Measurements from ENCODE around the gene RAB17.
"Not testable (repeated sequence)": the region's sequence is repeated elsewhere in the genome, so short reads cannot be mapped to it uniquely, and the experiment has no call there.

Gene RAB17

DNA sequence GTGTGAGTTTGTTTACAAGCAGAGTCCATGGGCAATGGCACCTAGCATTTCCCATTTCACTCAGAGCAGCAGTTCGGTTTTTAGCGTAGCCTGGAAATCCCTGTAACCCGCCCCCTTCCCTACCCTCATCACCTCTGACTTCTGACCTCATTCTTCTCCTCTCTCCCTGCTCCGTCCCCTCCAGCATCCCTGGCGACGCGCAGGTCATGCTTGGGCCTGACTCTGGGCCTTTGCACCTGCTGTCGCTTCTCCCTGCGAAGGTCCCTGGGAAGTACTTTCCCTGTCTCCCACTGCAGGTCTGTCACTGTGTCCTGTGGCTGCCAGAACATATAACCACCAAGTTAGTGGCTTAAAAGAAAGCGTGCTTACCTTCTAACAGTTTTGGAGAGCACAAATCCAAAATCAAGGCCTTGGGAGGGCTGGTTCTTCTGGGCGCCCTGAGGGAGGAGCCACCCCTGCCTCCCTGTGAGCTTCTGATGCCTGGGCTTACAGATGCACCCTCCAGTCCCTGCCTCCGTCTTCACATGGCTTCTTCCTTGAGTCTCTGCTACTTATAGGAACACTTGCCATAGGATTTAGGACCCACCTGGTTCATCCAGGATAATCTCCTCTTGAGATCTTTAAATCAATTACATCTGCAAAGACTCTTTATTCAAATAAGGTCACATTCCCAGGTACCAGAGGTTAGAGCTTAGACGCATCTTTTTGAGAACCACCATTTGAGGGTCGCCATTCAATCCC lies 8.1 kb upstream of the RAB17 start:
- no peak for FAIRE-seq

DNA sequence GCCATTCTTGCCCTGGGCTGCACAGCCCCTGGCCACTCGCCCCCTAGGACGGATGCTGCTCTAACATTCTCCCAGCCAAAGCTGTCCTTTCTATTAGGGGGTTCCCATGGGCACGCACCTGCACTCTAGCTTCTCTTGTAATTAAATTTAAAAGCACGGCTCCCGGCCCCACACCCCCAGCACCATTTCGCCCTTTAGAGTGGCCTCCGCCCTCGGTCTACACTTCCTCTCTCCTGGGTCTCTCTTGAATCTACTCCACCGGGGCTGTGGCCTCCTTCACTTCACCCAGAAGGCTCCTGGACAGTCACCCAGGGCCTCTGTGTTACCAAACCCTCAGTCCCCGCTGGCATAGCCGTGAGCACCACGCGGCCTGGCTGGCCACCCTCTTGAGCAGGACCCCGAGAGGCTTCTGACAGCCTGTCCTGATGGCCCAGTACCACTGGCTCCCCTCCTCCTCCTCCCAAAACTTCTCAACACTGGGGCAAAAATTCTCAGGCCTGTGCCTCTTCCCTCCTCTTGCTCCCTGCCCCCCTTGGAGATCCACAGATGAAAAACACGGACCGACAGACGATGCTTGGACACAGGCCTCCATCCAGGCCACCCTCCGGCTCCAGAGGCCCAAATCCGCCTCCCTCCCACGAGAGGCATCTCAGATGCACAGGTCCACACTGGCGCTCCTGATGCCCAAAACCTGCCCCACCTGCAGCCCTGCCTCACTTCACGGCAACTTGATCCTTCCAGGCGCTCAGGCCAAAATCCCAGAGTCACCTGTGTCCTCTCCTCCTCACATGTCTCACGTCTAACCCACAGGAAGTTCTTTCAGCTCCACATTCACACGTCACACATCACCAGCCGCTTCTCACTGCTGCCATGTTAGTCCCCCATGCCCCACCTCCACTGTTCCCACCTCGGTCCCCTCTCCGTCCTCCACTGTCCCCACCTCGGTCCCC lies 6.9 kb upstream of the RAB17 start:
- FAIRE-seq = no peak

DNA sequence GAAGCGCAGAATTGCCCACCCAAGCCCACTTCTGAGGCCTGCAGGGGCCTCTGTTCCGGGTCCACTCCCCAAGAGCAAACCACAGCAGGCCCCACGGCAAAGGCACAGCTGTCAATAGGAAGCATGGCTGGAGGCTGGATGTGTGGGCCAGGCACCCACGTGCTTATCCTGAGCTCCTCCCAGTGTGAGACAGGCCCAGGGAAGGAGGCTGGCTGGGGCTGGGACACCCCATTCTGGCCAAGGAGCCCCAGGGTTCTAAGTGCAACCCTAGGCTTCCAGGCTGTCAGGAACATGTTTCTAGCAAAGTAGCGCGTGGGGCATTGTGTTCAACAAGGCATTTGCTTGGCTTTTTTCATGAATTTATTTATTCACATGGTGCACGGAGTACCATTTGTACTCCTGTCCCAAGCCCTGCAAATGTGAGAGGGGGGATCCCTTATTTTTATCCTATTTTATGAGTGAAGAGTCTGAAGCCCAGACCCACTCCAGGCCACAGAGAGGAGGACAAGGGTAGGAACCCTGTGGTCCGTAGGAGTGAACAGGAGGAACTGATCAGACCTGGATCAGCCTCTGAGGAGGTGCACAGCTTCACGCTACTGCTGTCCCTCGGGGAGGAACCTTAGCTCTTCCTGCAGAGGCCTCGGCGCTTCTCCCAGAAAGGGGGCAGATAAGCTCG lies 6.1 kb upstream of the RAB17 start:
- FAIRE-seq = no peak

DNA sequence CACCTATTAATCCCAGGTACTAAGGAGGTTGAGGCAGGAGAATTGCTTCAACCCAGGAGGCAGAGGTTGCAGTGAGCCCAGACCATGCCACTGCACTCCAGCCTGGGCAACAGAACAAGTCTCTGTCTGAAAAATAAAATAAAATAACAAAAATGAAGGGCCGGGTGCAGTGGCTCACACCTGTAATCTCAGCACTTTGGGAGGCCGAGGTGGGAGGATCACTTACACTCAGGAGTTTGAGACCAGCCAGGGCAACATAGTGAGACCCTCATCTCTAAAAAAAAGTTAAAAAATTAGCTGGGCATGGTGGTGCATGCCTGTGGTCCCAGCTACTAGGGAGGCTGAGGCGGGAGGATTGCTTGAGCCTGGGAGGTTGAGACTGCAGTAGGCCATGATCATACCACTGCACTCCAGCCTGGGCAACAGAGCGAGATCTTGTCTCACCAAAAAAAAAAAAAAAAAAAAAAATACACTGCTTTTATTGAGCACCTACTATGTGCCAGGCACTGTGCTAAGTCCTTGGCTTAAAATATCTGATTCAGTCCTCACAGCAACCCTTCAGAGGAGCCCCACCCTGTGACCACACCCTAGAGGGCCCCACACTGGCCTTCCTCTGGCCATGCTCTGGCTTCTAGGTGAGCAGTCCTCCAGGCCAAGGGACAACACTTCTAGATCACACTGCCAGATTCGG lies 5.4 kb upstream of the RAB17 start:
- not testable (repeated sequence) for FAIRE-seq

DNA sequence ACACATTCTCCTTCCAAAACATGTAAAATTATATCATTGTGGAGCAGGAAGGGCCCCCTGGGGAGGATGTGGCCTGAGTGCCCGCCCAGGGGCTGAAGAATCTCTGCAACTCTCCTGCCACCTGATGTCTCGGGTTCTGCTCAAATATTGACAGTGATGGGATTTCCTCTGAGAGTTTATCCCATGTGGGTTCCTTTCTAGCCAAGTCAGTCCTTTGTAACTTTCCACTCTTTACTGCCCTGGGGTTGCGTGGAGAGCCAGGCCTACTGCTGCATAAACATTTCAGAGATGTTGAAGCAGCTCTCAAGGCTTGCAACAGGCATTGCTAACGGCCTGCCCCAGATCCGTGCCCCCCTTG lies 4.0 kb upstream of the RAB17 start:
- no peak for FAIRE-seq

DNA sequence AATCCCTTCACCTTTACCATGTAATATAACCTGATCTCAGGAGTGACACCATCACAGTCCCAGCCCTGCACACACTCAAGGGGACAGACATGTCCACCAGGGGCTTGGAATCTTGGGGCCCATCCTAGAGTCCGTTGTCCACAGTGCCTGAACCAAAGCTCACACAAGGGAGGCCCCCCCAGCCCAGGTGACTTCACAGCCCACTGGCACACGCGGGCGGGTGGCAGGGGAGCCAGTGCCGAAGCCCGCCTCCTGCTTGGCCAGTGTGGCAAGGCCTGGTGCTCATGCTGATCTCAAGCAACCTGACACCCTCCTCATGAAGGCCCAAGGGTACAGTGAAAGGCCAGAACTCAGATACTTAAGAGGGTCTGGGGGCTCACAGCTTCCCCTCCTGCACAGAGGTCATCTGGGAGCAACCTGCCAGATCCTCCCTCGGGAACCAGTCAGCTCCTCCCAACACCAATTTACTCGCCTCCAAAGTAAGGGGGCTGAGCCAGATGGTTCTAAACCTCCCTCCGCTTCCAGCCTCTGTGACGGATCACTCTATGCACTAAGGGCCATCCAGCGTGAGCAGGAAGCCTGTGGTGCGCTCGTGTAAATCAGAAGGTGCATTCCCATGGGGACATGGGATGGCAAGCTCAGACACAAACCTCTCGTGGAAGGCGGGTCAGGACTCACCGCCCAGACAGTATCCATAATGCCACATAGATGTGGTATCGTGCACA lies 3.2 kb upstream of the RAB17 start:
- no peak for FAIRE-seq

DNA sequence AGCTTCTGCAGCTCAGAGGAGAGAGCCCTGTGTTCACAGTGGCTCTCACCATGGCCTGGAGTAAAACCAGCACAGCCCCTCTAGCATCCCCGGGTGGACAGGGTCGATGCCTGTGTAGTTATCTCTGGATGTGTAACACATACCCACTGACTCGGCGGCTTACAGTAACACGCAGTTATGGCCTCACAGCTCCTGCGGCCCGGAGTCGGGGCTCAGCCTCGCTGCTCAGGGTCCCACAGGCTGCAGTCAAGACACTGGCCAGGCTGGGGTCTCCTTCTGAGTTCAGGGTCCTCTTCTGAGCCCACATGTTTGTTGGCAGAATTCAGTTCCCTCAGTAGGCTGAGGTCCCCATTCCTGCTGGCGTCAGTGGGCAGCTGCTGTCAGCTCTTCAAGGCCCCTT lies 2.5 kb upstream of the RAB17 start:
- no peak for FAIRE-seq

DNA sequence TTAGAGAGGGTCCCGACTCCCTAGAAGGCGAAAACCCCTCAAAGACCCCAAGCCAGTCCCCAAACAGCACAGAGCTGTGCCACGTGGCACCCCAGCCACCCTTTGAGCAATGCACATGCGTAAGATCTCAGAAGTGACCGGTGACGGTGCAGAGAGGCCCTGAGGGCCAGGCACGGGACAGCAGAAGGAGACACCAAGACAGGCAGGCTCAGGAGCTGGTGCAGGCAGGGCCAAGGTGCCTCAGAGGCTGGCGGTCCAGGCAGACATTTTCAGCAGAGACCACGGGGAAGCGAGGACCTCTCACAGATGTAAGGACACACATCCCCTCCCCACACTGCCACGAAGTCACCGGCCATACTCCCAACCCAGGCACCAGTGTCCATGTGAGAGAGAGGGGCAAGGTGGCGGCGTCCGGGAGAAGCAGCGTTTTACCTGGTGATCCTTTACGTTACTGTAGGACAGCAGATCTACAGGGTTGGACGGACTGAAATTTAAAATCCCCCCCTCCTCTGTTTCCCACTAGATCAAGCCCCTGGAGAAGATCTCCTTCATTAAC lies 2.0 kb upstream of the RAB17 start:
- no peak for FAIRE-seq

DNA sequence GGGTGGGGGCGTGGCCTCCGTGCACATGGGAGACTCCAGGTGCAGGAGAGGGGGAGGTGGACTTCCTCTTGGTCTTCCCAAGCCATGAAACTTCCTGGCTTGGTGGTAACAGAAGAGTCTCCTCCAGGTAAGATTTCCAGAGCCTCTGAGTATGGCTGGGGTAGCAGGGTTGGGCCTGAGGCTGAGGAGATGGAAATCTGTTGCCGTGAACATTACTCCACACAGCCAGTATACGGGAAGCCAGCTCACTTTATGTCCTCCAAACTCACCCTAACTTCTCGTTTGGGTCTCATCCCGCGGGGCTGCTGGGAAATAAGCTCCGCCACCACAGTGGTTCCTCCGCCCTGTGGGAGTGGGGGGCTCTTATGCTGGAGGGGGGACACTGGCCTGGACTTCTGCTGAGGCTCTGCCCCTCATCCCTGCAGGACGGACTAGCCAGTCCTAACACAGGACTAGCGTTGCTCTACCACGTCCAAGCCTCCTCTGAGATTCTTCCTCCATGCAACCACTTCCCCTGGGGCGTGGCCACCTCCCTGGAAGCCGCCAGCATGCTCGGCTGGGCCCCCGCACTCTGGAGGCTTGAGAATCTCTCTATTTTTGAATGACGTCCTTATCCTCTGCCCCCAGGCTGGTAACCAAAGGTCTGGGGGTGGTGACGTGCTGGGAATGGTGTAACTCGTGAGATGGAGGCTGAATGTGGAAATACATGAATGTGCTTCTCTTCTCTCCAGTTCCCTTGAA lies 777 bp upstream of the RAB17 start:
- no peak for FAIRE-seq

DNA sequence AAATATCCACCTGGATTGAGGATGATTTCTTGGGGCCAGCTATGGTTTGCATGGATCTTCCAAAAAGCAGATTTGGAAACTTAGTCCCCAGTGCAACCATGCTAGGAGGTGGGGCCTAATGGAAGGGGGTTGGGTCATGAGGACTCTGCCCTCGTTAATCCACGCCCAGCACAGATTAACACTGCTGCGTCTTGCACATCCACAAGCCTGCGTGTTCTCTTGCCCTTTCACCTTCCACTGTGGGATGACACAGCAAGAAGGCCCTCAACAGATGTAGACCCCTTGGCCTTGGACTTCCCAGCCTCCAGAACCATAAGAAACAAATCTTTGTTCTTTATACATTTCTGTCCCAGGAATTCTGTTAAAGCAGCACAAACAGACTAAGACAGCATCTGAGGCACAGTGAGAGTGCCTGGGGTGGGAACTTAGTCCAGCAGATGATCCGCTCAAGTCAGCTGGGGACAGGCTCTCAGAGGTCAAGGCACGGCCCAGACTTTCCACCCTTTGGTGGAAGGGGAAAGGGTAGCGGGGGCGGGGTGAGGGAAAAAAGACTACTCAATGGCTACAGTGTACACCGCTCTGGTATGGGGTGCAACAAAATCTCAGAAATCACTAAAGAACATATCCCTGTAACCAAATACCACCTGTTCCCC lies 2.4 kb downstream of the RAB17 start:
- FAIRE-seq = no peak

DNA sequence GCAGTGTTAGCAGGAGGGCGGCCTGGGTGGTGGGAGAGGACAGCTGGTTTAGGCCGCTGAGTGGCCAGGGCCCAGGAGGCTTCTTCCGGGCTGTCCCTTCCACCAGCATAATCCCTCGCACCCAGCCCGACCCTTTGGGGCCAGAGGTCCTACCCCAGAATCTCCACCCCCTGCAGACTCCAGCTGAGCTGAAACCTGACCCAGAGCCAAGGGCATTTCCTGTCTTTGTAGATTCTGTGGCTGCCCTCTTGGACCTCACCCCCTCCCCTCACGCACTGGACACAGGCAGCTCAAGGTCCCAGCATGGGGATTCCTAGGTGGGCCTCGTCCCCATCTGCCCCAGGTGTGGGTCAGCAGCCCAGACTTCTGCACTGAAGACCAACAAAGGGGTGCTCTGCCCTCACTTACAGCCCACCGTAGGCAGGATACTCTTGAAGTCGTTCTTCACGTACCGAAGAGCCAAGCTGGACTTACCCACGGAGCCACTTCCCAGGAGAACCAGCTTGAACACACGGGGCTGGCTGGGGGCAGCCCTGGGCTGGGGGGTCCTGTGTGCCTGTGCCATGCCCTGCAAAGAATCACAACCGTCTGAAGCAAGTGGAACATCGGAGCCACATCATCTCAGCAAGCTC lies 4.8 kb downstream of the RAB17 start:
- FAIRE-seq = no peak

DNA sequence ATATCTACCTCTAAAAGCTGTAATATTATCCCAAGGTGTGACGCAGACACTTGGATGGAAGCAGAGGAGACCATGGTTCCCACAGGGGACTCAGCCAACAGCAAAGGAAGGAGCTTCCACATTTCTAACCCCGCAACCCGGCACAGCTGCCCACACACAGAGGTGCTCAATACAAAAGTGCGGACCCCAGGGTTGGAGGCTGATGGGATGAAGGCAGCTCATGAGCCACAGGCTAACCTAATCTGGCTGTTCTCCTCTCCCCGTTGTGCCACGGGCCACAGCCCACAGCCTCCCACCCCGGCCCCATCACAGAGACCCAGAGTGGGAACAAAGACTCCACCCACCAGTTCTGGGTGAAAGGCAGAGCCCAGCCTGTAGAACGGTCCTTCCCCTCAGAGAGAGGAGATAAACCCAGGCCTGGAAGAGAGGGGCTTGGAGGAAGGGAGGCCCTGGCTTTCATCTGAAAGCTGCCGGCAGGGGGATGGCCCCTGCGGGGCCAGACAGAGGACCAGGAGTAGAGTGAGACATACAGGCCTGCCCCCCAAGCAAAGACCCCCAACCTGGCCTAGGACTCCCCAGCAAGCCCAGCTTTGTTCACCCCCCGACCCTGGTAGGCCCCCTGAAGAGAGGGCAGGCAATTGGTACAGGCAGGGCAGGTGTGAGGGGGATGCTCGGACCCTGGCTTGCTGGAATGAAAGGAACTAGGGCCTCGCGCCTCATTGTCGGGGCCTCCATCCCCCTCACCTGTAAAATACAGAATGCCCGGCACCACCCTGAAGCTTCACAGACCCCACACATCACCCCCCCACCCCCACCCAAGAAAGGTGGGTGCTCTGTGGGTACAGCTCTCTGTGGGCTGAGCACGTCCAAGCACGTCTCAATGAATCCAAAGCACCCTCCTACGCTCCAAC lies 6.9 kb downstream of the RAB17 start:
- no peak for FAIRE-seq

DNA sequence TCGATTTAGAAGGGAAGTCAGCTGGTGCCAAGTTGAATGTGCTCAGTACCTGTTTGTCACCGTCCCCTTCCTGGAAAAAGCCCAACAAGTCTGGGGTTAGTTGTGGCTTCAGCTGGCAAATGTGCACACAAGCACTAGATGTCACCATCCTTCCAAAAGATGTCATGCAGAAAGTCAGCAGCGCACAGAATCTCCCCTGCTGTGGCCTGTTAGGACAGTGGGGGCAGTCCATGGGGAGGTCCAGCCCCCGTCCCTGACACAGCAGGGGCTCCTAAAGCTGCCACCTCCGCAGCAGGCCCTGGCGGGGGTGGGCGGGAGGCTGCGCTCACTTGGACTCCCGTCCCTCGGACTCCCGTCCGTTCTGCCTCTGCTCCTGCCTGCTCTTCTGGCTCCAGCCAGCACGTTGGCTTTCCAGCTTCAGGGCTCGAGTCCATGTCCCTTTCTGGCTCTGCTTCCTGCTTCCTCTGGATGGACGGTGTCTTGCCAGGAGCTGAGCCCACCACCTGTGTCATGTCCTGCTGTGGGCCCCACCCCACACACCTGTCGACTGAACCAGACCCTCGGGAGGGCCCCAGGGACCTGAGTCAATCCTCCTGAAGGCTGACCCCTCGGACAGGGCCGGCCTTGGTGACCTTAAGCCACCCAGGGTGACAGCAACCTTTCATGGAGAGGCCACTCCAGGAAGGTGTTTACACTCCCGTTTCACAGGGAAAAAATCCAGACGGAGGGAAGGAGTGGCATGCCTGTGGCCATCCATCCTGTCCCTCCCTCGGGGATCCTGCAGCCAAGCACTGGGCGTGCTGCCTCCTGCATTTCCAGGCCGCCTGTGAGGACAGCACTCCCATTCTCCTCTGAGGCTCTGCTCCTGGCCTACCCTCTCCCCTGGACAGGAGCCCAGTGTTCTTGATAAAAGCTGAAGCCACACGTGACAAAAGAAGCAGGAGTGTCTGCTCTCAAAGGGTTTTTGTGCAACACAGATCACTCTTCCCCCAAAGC lies 8.5 kb downstream of the RAB17 start:
- FAIRE-seq = no peak

DNA sequence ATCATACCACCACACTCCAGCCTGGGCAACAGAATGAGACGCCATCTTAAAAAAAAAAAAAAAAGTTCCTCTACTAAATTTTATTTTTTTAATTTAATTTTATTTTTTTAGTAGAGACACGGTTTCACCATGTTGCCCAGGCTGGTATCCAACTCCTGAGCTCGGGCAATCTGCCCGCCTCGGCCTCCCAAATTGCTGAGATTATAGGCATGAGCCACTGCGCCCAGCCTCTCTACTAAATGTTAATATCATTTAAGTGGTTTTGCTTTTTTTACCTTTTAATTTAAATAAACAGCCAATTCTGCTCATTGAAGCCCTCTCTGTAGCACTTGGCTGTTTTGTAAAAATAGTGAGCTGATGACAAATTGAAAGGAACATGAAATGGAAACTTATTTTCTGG lies 9.2 kb downstream of the RAB17 start:
- FAIRE-seq = no peak

DNA sequence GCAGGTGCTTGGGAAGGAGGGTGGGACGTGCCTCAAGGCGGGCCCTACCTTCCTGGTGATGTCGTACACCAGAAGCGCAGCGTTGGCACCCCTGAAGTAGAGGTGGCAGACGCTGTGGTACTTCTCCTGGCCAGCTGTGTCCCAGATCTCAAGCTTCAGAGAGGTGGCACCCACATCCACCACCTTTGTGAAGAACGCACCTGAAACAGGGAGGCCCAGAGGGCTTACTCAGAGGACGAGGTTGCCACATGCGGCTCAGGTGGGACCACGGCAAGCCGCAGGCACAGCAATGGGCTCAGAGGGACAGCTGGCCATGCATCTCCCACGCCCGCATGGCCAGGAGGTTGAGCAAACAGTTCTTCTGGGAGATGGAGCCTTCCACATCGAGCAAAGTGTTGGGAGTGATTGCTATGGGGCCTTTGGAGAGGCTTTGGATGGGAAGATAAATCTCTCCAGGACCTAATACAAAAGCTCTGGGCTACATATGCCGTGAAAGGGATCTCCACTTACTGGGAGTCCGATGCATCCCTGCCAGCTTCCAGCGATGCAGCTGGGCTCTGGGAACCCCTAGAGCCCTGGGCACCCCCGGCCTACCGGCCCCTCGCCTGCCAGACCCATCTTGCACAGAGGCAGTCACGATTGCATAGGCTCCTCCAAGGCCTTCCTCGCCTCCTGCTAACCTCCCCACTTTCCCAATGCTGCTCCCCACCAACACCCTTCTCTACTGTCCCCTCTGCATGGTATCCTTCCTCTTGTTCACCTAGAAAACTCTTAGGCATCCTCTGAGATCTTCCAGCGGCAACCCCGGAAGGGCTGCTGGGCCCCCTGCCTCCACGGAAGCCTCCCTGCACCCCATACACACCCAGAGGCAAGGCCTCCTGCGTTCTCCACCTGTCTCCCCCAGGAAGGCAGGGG lies 12.3 kb downstream of the RAB17 start:
- no peak for FAIRE-seq

DNA sequence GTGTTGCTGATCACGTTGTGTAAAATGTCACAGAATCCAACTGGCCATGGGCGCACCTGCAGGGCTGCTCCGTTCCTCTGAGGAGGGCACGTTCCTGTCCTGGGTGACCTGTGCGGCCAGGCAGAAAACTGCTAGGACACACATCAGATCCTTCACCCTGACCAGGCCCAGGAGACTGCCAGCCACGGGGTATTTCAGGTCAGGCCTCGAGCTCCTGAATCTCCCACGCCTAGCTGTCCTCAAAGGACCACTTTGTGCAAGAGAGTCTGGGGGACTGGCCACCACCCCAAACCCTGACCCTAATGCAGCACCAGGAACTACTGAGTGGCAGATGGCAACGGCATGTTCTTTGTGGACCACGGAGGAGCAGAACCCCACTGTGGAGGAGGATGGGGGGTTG lies 13.1 kb downstream of the RAB17 start:
- no peak for FAIRE-seq

DNA sequence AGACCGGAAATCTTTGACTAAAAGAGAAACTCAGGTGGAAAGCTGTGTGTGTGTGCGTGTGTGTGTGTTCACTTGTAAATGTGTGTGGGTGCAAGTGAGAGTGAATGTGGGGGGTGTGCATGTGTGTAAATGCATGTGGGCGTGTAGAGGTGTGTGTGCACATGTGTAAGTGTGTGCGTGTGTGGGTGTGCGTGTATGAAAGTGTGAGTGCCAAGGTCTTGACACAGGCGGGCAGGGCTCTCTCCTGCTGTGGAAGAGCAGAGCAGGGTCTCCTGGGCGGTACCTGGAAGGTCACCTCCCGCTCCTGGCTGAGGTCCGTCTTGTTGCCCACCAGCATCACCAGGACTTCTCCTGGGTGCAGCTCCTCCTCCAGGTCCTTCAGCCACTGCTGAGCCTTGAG lies 13.6 kb downstream of the RAB17 start:
- no peak for FAIRE-seq

Measured in TTC549 (cell line).